ENCODE data around the gene ARF3. TPM values are rescaled to one million over a fixed set of nuclear protein-coding genes. Genes with fewer than 3 reads are reported as not detected.

The ARF3 gene
- total and polyA plus RNA-seq, 2 of the 13 experiments (the other 11 are each of a cell fraction or from before 2014, with no cell fraction given) = 53.8 to 57.9 TPM

DNA sequence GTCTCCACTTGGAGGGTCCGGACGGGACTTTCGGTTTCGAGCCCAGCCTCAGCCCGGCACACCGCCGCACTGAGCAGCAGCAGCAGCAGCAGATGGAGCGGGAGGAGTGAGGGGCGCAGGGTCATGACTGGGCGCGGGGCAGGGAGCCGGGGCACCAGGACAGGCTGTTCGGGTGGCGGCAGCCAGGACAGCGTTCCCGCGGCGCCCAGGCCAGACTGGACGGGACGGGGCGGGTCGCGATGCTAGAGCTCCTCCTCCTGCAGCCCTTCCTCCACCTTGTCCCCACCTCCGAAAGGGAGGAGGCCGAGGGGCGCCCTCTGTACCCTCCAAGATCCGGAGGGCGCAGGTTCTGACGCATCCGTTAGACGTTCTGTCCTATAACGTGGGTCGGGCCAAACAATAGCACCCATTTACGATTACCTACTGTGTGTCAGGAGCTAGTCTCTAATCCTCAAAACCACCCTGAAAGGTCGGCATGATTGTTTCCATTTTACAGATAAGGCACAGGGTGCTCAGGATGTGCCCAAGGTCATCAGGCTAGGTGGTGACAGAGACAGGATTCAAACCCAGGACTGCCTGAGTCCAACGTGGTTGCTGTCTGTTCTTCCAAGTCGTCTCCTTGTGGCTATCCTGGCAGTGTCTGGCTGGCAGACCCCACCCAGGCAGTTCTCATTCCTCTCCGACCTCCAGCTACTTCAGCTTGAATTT is 31.8 kb downstream of the ARF3 start, which contains the start of gene FKBP11:
Gene FKBP11 (minus strand): TSS at position 189 of the 708 bp plus-strand sequence. CDS start 64 bp downstream, at position 125.
- H3K4me2 ChIP-seq (ENCODE audit: low read depth, low read length) = peak within 1 kb of the TSS; percentile 51
- peak within 1 kb of the TSS; percentile 46 for H3K27ac ChIP-seq (ENCODE audit: extremely low read length, insufficient read depth, low read length)
- TF ChIP-seq, protein P1, sequence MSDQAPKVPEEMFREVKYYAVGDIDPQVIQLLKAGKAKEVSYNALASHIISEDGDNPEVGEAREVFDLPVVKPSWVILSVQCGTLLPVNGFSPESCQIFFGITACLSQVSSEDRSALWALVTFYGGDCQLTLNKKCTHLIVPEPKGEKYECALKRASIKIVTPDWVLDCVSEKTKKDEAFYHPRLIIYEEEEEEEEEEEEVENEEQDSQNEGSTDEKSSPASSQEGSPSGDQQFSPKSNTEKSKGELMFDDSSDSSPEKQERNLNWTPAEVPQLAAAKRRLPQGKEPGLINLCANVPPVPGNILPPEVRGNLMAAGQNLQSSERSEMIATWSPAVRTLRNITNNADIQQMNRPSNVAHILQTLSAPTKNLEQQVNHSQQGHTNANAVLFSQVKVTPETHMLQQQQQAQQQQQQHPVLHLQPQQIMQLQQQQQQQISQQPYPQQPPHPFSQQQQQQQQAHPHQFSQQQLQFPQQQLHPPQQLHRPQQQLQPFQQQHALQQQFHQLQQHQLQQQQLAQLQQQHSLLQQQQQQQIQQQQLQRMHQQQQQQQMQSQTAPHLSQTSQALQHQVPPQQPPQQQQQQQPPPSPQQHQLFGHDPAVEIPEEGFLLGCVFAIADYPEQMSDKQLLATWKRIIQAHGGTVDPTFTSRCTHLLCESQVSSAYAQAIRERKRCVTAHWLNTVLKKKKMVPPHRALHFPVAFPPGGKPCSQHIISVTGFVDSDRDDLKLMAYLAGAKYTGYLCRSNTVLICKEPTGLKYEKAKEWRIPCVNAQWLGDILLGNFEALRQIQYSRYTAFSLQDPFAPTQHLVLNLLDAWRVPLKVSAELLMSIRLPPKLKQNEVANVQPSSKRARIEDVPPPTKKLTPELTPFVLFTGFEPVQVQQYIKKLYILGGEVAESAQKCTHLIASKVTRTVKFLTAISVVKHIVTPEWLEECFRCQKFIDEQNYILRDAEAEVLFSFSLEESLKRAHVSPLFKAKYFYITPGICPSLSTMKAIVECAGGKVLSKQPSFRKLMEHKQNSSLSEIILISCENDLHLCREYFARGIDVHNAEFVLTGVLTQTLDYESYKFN (CRISPR knock-in tag; conservative IDR thresholded peaks at IDR 0.05) = 0 out of 2 replicates have a peak, but pooled peaks have one; percentile 13
- TF ChIP-seq ZNF629 (CRISPR knock-in tag; conservative IDR thresholded peaks at IDR 0.05) = peak; percentile 49; the same call in 1 of the 2 replicates
- TF ChIP-seq, protein P2, sequence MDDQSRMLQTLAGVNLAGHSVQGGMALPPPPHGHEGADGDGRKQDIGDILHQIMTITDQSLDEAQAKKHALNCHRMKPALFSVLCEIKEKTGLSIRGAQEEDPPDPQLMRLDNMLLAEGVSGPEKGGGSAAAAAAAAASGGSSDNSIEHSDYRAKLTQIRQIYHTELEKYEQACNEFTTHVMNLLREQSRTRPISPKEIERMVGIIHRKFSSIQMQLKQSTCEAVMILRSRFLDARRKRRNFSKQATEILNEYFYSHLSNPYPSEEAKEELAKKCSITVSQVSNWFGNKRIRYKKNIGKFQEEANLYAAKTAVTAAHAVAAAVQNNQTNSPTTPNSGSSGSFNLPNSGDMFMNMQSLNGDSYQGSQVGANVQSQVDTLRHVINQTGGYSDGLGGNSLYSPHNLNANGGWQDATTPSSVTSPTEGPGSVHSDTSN (CRISPR knock-in tag; IDR thresholded peaks at IDR 0.05; ENCODE audit: borderline replicate concordance) = no peak
- TF ChIP-seq, protein P3, sequence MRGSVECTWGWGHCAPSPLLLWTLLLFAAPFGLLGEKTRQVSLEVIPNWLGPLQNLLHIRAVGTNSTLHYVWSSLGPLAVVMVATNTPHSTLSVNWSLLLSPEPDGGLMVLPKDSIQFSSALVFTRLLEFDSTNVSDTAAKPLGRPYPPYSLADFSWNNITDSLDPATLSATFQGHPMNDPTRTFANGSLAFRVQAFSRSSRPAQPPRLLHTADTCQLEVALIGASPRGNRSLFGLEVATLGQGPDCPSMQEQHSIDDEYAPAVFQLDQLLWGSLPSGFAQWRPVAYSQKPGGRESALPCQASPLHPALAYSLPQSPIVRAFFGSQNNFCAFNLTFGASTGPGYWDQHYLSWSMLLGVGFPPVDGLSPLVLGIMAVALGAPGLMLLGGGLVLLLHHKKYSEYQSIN (CRISPR knock-in tag; IDR thresholded peaks at IDR 0.05; ENCODE audit: borderline replicate concordance) = no peak
- TF ChIP-seq ZNF841 (CRISPR knock-in tag; IDR thresholded peaks at IDR 0.05; ENCODE audit: borderline replicate concordance) = no peak
- TF ChIP-seq NKX3-1 (CRISPR knock-in tag; IDR thresholded peaks at IDR 0.05) = no peak
- TF ChIP-seq, protein P4, sequence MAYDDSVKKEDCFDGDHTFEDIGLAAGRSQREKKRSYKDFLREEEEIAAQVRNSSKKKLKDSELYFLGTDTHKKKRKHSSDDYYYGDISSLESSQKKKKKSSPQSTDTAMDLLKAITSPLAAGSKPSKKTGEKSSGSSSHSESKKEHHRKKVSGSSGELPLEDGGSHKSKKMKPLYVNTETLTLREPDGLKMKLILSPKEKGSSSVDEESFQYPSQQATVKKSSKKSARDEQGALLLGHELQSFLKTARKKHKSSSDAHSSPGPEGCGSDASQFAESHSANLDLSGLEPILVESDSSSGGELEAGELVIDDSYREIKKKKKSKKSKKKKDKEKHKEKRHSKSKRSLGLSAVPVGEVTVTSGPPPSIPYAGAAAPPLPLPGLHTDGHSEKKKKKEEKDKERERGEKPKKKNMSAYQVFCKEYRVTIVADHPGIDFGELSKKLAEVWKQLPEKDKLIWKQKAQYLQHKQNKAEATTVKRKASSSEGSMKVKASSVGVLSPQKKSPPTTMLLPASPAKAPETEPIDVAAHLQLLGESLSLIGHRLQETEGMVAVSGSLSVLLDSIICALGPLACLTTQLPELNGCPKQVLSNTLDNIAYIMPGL (CRISPR knock-in tag; IDR thresholded peaks at IDR 0.05; ENCODE audit: borderline replicate concordance in 1 of 2, low read depth in 1 of 2) = peak in 1 of 2 experiments; percentile 35; a peak in 1 of 4 replicates
- TF ChIP-seq TAF1 (CRISPR knock-in tag; IDR thresholded peaks at IDR 0.05) = peak; percentile 45; the same call in 1 of the 2 replicates
- TF ChIP-seq POLR2A (IDR thresholded peaks at IDR 0.05; ENCODE audit: insufficient read depth in 1 of 2, low read depth in 2 of 2, low read length in 2 of 2) = peak in 1 of 2 experiments; percentile 50; a peak in 1 of 4 replicates
- TF ChIP-seq, protein P5, sequence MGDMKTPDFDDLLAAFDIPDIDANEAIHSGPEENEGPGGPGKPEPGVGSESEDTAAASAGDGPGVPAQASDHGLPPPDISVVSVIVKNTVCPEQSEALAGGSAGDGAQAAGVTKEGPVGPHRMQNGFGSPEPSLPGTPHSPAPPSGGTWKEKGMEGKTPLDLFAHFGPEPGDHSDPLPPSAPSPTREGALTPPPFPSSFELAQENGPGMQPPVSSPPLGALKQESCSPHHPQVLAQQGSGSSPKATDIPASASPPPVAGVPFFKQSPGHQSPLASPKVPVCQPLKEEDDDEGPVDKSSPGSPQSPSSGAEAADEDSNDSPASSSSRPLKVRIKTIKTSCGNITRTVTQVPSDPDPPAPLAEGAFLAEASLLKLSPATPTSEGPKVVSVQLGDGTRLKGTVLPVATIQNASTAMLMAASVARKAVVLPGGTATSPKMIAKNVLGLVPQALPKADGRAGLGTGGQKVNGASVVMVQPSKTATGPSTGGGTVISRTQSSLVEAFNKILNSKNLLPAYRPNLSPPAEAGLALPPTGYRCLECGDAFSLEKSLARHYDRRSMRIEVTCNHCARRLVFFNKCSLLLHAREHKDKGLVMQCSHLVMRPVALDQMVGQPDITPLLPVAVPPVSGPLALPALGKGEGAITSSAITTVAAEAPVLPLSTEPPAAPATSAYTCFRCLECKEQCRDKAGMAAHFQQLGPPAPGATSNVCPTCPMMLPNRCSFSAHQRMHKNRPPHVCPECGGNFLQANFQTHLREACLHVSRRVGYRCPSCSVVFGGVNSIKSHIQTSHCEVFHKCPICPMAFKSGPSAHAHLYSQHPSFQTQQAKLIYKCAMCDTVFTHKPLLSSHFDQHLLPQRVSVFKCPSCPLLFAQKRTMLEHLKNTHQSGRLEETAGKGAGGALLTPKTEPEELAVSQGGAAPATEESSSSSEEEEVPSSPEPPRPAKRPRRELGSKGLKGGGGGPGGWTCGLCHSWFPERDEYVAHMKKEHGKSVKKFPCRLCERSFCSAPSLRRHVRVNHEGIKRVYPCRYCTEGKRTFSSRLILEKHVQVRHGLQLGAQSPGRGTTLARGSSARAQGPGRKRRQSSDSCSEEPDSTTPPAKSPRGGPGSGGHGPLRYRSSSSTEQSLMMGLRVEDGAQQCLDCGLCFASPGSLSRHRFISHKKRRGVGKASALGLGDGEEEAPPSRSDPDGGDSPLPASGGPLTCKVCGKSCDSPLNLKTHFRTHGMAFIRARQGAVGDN (CRISPR knock-in tag; IDR thresholded peaks at IDR 0.05) = peak; percentile 41; the same call in 1 of the 2 replicates

More for the DNA sequence above, 31.8 kb downstream of the ARF3 start, which contains the start of gene FKBP11:
- Histone ChIP-seq H3K79me2 (ENCODE audit: insufficient read depth, low read length) (no peaks in the 10 kb centered on the region), H3K4me1 (ENCODE audit: insufficient read depth, low read length) (peaks cover 12% of the 10 kb centered on the region), H3K9ac (ENCODE audit: insufficient read depth, low read depth, low read length) (peak within 1 kb of the TSS; percentile 58), H3K27me3 (ENCODE audit: control insufficient read depth in 1 of 2, insufficient read depth in 2 of 2, low read length in 2 of 2) (no peaks in the 10 kb centered on the region), H3K9me3 (ENCODE audit: low read length) (no peaks in the 10 kb centered on the region), H3K4me3 (replicated peaks in 1 of 3; ENCODE audit: insufficient read depth in 1 of 3, low read depth in 2 of 3, low read length in 3 of 3) (peak within 1 kb of the TSS; percentile 50 to 65 (median 59); a peak in 5 of 6 replicates), H2AFZ (ENCODE audit: low read length) (no peak within 1 kb of the TSS), H4K20me1 (ENCODE audit: insufficient read depth, low read length) (no peaks in the 10 kb centered on the region), H3K36me3 (replicated peaks in 1 of 2; ENCODE audit: control insufficient read depth in 1 of 2, insufficient read depth in 2 of 2, low read length in 2 of 2) (peaks cover 2 to 26% of the 10 kb centered on the region in 2 experiments; a peak in 3 of 5 replicates)
- ChIA-PET POLR2A (interaction anchor here (0.8 to 1.1 kb wide), 4 partner anchors 15 to 60 kb away, joined by 3 to 5 read pairs (median 4); partner anchors contain the start of gene ARF3), CTCF (ENCODE audit: low intra/inter-chr PET ratio, low total read pairs) (no interaction called here)
- BruUV-seq (replicated peaks) = no TSS peak
- in situ Hi-C loops (cut with HindIII; ENCODE audit: extremely low pct_ligation_motif_present, low pct_unique_long_range_greater_than_20kb) (no loop called here), intact Hi-C loops (cut with micrococcal nuclease; ENCODE audit: unreplicated experiment) (no loop called here)
- 90% methylated on average over 30 of the region's 38 CpGs for WGBS (ENCODE audit: low lambda C conversion rate)
- no peak for FAIRE-seq
- no peak for DNase-seq (ENCODE audit: low spot score)
- peak; percentile 83 for ATAC-seq

All from HepG2 (cell line).